Activated T-cell treated with anti-CD3 and anti-CD28 coated beads for 24 hours (primary cell): ENCODE measurements around the gene GRIK3.

Source experiments
- DNase-seq: peaks from one replicate; pipeline ENCODE4 v3.0.0-alpha.2; 2020; ENCODE audit warnings: low read depth

GRIK3 gene

DNA sequence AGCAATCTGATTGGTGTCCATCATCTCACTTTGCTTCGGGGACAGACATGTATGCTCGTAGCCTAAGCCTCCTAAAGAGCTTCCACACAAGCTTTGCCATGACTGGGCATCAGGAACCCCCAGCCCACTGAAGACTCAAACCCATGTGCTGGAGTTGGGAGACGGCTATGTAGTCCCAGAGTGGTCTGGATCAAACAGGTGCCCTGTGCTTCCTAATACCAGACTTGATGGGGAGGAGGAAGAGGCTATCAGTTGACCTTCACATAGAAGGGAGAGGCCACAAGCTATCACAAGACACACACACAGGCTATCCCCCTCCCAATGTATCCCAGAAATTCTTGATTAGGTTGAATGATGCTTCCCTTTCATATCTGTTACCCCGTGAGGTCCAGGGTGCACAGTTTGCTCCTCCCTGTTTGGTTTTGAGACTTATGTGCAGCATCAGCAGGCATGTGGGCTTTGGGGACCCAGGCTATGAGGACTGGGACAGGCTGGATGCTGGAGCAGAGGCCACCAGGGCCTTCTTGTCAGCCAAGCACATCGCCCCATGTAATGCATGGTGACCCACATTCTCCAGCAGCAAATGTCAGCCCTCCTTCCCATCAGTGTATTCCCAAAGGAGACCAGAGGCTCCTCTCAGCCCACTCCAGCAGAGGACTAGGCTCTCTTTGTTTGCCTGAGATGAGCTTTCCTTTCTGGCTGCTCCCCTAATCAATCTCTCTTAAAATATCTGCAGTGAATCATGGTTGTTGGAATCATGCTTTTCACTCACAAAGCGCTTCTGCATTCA lies 159.8 kb downstream of the GRIK3 start:
- no peak for DNase-seq

DNA sequence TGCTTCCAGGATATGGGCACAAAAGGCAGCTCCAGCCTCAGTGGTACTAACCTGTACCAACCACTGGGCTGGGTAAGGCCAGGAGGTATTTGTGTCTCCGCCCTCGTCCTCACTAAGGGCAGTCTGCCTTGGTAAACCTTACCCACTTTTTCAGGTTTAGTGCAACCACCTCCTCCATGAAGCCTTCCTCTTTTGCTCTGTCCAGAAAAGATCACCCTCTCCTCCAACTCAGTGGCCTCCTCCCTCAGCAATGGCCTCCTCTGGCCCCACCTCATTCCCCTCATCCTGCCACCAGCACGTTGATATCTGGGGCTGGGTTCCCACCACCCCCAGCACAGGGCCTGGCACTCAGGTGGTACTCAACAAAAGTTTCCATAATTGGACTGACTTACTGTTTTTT lies 161.5 kb downstream of the GRIK3 start:
- no peak for DNase-seq

- no peak for DNase-seq
These were observed 162.1 kb downstream of the GRIK3 start for GRCh38 chr1:36872126-36872754.

GRCh38 chr1:36871146-36871971 lies 163.0 kb downstream of the GRIK3 start:
- DNase-seq: no peak

DNA sequence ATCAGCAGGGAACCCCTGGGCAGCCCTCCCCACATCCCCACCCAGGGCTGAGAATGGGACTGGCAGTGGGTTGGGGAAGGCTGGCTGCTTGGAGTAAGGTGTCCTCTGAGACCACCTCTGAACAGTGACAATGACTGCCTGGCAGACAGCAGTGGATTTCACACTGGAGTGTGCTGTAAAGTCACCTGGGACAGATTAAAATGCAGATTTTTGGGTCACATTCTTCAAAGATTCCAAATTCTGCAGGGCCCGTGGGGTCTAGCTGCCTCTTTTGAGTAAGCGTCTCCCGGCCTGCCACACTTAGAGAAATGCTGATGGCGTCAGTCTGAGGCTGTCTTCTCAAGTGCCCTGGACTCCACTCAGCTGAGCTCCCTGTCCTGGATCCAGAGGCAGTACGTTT lies 164.5 kb downstream of the GRIK3 start:
- no peak for DNase-seq

DNA sequence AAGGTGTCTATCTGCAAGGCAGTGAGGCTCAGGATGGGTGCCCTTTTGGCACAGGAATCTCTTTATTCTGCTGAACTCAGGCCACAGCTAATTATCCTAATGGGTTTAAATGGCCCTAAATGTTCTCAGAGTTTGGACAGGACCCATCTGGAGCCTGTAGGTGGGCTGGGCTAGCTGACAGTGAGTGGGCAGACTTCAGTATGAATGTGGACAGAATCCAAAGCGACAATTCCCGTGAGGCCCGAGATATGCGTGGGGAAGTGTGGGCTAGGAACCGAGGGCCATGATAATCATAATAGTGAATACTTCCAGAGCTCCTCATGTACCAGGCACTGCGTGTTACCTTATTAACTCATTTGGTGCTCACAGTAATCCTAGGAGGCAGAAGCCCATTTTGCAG lies 165.3 kb downstream of the GRIK3 start:
- DNase-seq: no peak

DNA sequence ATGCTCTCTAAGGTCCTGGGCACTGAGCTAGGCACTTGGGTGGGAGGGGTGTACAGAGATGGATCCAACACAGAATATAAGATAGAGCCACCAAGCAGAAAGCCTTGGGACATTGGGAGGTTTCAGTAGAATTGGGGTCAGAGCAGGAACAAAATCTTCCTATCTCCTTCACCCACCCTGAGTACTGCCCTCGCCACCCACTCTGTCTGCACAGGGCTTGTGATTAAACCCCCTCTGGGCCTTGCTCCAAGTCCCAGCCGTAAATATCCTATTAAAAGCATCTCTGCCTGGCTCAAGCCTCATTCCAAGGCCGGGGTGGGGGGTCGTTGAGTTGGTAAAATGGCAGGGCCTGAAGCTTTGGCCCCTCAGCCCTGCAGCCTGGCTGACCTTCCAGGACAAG lies 166.7 kb downstream of the GRIK3 start:
- no peak for DNase-seq

DNA sequence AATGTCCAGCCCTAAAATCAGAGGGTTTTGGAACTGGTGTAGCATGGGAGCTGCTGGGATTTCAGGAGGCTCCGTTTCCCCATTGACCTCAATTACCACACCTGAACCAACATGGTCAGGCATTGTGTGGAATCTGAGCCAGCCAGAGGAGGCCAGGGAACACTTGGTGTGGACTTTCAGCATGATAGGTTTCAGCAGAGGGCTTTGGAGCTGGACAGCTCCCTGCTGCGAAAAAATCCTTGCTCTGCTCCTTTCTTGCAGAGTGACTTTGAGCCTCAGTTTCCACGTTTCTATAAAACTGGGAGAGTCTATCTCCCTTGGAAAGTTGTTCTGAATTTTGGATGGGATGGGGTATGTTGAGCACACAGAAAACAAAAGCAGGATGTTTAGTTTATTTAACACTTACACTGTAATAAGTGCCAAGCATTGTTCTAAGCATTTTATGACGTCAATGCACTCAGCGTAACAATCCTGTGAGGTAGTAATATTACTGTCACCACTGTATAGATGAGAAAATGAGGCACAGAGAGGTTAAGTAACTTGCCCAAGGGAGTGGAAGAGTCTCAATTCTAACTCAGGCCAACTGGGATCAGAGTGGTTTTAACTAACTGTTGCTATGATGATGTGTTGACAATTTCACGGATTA lies 168.0 kb downstream of the GRIK3 start:
- DNase-seq: no peak

- no peak for DNase-seq
These were observed 168.8 kb downstream of the GRIK3 start for GRCh38 chr1:36865602-36865900.

DNA sequence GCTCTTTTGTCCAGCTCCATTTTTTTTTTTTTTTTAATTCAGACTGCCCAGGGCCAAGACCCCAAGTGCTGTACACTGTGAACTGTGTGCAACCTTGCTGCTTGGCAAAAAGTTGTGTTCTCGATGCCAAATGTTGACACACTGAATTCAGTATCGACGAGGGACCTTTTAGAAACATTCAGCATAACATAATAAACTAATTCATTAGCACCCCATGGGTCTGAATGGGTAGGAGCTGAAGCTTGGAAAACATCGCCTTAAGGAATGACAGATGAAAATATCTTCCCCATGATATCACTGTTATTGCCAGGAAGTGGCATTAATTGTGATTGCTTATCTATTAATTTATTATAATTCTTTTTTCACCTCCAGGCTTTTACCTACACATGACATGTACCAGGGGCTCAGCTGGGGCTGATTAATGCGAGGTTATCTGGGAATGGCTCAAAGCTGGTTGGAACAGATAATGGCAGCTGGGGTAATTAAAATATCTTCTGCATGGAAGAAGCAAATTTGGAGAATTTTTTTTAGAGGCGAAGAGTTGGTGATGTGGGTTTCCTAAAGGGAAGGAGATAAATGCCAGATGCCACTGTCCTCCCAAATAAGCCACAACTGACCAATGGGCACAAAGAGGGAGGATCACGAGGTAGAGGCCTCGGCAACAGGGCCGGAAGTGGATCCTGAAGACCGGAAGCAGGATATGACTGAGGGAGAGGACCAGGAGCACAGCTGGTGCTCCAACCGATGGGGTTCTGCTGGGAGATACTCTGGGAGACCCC lies 169.3 kb downstream of the GRIK3 start:
- DNase-seq: no peak

DNA sequence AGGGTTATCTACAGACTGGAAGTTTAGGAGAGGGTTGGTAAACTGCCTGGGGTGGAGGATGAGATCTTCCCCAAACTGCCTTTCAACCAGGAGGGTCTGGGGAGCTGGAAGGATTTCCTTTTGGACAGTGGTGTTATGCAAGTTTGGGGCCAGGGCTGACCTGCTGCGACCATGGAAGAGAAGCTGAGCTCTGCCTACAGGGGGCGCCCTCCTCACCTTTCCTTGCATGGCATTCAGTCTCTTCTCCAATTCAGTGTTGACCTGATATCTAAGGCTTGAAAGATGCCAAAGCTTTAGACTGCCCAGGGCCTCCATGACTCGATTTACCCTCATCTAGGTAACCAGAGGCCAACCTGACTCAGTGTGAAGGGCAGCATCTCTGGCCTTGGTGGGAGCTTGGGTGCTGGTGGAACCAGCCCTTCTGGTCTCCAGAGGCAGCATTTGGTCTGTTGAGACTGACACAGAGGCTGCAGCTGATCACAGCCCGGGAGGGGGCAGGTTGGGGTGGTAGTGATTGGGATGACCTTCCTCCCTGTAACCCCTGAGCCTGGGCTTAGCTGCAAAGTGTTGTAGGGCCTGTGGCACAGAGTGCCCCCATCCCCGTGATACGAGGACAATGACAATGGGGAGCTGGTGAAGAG lies 170.0 kb downstream of the GRIK3 start:
- DNase-seq: no peak

GRCh38 chr1:36863500-36863899 lies 170.8 kb downstream of the GRIK3 start:
- no peak for DNase-seq

- no peak for DNase-seq
These were observed 171.3 kb downstream of the GRIK3 start for GRCh38 chr1:36863061-36863460.

DNA sequence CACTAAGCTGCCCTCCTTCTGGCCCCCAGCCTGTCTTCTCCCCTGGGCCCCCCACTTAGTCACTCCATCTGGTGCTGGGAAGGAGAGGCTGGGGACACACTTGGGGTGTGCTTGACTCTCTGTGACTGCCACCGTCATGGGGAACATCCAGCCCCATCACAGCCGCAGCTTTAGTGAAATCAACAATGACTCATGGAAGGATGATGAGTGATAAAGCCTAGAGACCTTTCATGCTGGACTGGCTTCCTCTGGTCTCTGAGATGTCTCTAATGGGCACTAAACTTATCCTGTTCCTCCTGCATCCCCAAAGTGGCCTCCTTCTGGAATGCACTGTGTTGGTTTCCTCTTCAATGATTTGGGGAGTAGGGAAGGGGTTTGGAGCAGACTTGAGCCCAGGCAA lies 172.9 kb downstream of the GRIK3 start:
- DNase-seq: no peak

GRCh38 chr1:36859926-36860325 lies 174.4 kb downstream of the GRIK3 start:
- DNase-seq: no peak

DNA sequence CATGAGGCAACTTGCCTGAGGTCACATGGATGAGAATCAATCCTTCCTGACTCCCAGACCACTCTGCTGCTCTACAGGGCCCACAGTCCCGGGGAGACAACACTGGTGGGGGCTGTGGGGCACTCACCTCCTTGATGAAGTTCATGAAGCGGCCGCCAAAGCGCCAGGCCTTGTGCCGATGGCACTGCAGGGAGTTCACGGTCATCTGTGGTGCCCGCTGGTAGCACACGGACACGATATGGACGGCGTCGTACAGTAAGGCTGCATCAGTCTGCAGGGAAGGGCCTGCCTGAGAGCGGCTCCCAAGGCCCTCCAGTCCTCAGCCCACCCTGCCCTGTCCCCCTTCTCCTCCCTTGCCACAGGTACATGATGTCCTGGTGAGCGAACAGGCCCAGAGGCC lies 175.3 kb downstream of the GRIK3 start:
- no peak for DNase-seq

DNA sequence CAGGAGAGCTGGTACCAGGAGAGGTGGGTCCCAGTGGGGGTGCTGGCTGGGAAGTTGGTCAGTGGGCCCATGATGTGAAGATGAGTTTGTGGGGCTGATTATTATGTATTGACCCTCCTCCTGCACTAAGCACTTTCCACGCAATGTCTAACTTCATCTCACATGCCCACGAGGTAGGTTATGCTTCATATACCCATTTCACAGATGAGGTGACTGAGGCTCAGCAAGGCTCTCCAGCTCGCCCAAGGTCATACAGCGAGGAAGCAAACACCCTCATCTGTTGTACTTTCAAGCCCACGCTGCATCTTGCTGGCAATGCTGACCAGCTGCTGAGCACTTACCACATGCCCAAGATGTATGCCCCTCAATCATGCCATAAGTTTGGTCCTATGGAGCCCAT lies 175.8 kb downstream of the GRIK3 start:
- DNase-seq: no peak

DNA sequence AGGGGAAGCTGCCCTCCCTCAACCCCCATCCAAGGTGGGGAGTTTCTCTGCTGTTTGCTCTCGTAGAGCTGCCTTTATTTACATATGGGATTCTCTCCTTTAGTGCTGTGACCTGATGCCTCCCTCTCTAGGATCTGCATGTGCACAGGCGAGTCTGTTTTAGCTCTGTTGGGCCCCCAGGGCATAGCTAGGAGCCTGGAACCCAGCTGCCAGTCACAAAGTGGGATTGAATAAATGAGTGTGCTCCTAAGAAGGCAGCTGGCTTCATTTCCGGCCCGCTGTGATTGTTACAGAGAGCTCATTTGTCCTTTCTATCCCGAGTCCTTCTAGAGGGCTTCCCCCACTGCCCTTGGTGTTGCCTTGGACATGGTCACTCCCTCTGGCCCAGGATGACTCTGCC lies 176.6 kb downstream of the GRIK3 start:
- no peak for DNase-seq

DNA sequence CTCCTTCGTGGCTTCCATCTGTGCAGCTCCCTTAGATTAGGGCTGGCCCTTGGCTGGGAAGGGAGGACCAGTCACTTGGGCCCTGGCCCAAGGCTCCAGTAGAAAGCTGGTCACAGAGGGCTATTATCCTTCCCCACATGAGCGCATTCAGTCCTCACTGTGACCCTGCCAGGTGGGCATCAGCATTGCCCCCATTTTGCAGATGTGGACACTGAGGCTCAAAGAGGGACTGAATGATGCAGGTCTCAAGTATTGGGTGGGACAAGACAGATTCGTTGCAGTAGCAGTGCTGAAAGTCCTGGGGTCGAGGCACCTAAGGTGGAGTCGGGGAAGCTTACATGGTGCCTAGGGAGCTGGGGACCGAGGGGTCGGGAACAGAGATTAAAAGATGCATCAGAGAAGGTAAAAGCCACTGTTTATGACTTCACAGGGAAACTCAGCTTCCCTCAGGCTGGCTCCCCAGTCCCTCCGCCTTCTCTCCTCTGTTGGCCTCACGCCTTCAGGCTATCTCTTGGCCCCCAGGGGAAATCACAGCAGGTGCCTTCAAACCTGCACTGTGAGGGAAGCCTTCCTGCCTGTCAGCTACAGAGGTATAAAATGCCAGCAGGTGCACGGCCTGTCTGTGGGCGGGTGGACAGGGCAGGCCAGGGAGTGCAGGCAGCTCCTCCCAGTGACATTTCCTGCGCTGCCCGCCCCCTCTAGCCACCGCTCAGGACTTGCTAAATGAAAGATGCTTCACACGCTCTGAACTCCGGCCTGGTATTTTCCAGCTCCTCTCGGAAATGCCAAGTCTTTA lies 178.4 kb downstream of the GRIK3 start:
- DNase-seq: no peak

DNA sequence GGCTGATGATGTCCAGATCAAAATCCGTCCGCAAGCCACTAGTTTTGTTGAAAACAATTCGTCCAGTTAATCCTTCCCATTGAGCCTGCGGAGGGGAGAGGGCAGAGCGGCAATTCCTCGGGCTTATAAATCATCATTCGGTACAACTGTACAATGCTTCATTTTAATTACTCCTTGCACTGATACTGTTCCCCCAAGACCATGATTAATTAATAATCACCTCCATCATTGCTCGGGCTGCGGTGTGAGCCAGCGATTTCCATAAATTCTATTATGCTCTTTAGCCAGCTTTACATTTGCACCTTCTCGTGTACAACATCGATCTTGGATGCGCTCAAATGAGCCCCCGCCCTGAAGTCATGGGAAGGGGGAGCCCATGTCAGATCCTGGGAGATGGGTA lies 180.7 kb downstream of the GRIK3 start:
- DNase-seq: no peak

DNA sequence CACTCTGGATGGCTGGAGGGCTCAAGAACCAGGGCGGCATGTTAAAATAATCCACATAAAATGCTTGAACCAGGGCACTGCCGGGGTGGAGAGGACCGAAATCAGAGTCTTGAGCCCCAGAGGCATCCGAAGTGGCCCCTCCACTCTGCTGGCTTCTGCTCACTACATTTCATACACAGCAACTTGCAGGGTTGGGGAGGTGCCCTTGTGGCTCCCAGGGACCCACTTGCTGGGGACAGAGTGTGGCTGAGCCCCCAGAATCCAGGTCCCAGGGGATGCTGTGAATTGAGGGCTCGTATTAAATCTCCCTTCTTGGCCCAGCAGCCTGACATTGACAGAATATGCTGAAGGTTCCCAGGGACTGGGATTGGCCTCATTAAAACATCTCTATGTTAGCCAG lies 181.7 kb downstream of the GRIK3 start:
- DNase-seq: no peak
